ENCODE measurements around the gene EVA1B. TPM values are rescaled to one million over a fixed set of nuclear protein-coding genes. Genes with fewer than 3 reads are reported as not detected.

EVA1B gene
- total RNA-seq, 1 donor from 2014 or later = 40.7 TPM

GRCh38 chr1:36273024-36273423 lies 50.4 kb downstream of the EVA1B start:
- Histone ChIP-seq H3K9me3 (ENCODE audit: control insufficient read depth in 3 of 3, low read length in 3 of 3) (no peaks in the 10 kb centered on the region), H3K4me1 (ENCODE audit: control insufficient read depth in 3 of 3, insufficient read depth in 3 of 3, low read length in 3 of 3) (peaks cover 14 to 18% (median 16%) of the 10 kb centered on the region in 3 donors), H3K36me3 (ENCODE audit: control insufficient read depth in 3 of 3, insufficient read depth in 3 of 3, low read length in 3 of 3) (peaks cover 0 to 6% (median 0%) of the 10 kb centered on the region in 3 donors), H3K4me3 (ENCODE audit: low read length in 3 of 3) (no peak overlapping the region), H3K9ac (ENCODE audit: low read depth in 1 of 3, low read length in 3 of 3) (no peak overlapping the region), H3K27me3 (ENCODE audit: control insufficient read depth in 3 of 3, insufficient read depth in 3 of 3, low read length in 3 of 3) (no peaks in the 10 kb centered on the region), H3K27ac (ENCODE audit: low read depth, low read length) (peak overlapping the region; percentile 68)

Other genes starting within 250 kb of the EVA1B start
- gene TEKT2, start 239.6 kb downstream of the EVA1B start, total RNA-seq = 2.1 TPM
- gene ADPRS, start 234.8 kb downstream of the EVA1B start, total RNA-seq = 21.4 TPM
- 11.0 TPM for gene COL8A2, start 198.4 kb downstream of the EVA1B start, total RNA-seq
- gene TRAPPC3, start 174.2 kb downstream of the EVA1B start, total RNA-seq = 30.3 TPM
- gene MAP7D1, start 167.5 kb downstream of the EVA1B start, total RNA-seq = 71.0 TPM
- gene THRAP3, start 99.2 kb downstream of the EVA1B start, total RNA-seq = 51.7 TPM
- gene SH3D21, start 17.3 kb downstream of the EVA1B start, total RNA-seq = 0.52 TPM
- gene STK40, start 62.3 kb upstream of the EVA1B start, total RNA-seq = 11.0 TPM
- 4.2 TPM for gene LSM10, start 74.3 kb upstream of the EVA1B start, total RNA-seq
- 17.2 TPM for gene OSCP1, start 126.8 kb upstream of the EVA1B start, total RNA-seq
- 25.1 TPM for gene MRPS15, start 140.7 kb upstream of the EVA1B start, total RNA-seq
- gene CSF3R, start 159.3 kb upstream of the EVA1B start, total RNA-seq = 3.7 TPM

All from skeletal muscle tissue (tissue), 4 donors.